Bronchial epithelial cell (primary cell): ENCODE data around the gene SUPT6H. TPM values are rescaled to one million over a fixed set of nuclear protein-coding genes. Genes with fewer than 3 reads are reported as not detected.

Experiments
- DNase-seq: peaks from one replicate; pipeline ENCODE4 v3.0.0-alpha.2; 2010; ENCODE audit warnings: low read depth
- FAIRE-seq: peaks from 2 replicates; lab custom pipeline; 2011; peaks lifted over from hg19 to GRCh38; lab: Jason Lieb, UNC
- H3K27me3 ChIP-seq: 2 replicates; pipeline ENCODE4 v1.5.1; 2011; ENCODE audit warnings: low read length; ENCODE audit not compliant: control insufficient read depth, insufficient read depth
- H3K36me3 ChIP-seq: 2 replicates; pipeline ENCODE4 v1.5.1; 2011; ENCODE audit warnings: low read length; ENCODE audit not compliant: control insufficient read depth, insufficient read depth
- H3K4me3 ChIP-seq: 2 replicates; pipeline ENCODE4 v1.5.1; 2011; ENCODE audit warnings: mild to moderate bottlenecking, low read depth, low read length, control low read depth
- total RNA-seq: library from RNA; depleted of rRNA; stranded (reverse); fragments of >200 nt; gene quantifications from 2 replicates; pipeline ENCODE4 v1.2.1, GENCODE V29; 2014
- TF ChIP-seq, protein P1 (sequence below): IDR thresholded peaks from 2 replicates; pipeline ENCODE4 v1.5.1; 2011; ENCODE audit warnings: mild to moderate bottlenecking, moderate library complexity, low read length, control low read depth, inconsistent platforms; ENCODE audit not compliant: insufficient read depth, severe bottlenecking

Gene SUPT6H
- total RNA-seq, 1 donor from 2014 or later, result 23.2 TPM

- Histone ChIP-seq H3K36me3 (peaks cover 50% of the 10 kb centered on the region), H3K27me3 (no peaks in the 10 kb centered on the region), H3K4me3 (no peak overlapping the region)
- TF ChIP-seq, protein P1, sequence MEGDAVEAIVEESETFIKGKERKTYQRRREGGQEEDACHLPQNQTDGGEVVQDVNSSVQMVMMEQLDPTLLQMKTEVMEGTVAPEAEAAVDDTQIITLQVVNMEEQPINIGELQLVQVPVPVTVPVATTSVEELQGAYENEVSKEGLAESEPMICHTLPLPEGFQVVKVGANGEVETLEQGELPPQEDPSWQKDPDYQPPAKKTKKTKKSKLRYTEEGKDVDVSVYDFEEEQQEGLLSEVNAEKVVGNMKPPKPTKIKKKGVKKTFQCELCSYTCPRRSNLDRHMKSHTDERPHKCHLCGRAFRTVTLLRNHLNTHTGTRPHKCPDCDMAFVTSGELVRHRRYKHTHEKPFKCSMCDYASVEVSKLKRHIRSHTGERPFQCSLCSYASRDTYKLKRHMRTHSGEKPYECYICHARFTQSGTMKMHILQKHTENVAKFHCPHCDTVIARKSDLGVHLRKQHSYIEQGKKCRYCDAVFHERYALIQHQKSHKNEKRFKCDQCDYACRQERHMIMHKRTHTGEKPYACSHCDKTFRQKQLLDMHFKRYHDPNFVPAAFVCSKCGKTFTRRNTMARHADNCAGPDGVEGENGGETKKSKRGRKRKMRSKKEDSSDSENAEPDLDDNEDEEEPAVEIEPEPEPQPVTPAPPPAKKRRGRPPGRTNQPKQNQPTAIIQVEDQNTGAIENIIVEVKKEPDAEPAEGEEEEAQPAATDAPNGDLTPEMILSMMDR, result no peak
- DNase-seq, result no peak
- FAIRE-seq, result no peak
Observed at GRCh38 chr17:28685366-28685765, 23.4 kb downstream of the SUPT6H start.

- DNase-seq (no peak), FAIRE-seq (no peak)
- H3K4me3 ChIP-seq, result no peak overlapping the region
- H3K27me3 ChIP-seq, result no peaks in the 10 kb centered on the region
- peaks cover 52% of the 10 kb centered on the region for H3K36me3 ChIP-seq
- TF ChIP-seq, protein P1, result no peak
Observed at GRCh38 chr17:28686296-28686695, 24.3 kb downstream of the SUPT6H start.

GRCh38 chr17:28688481-28688880 lies 26.5 kb downstream of the SUPT6H start:
- H3K36me3 ChIP-seq, result peaks cover 34% of the 10 kb centered on the region
- no peaks in the 10 kb centered on the region for H3K27me3 ChIP-seq
- DNase-seq (no peak), FAIRE-seq (no peak)
- no peak overlapping the region for H3K4me3 ChIP-seq
- TF ChIP-seq, protein P1, result no peak

- Histone ChIP-seq H3K27me3 (no peaks in the 10 kb centered on the region), H3K4me3 (no peak overlapping the region), H3K36me3 (peaks cover 34% of the 10 kb centered on the region)
- DNase-seq (no peak), FAIRE-seq (no peak)
- TF ChIP-seq, protein P1, result no peak
Observed at GRCh38 chr17:28689011-28689410, 27.0 kb downstream of the SUPT6H start.

DNA sequence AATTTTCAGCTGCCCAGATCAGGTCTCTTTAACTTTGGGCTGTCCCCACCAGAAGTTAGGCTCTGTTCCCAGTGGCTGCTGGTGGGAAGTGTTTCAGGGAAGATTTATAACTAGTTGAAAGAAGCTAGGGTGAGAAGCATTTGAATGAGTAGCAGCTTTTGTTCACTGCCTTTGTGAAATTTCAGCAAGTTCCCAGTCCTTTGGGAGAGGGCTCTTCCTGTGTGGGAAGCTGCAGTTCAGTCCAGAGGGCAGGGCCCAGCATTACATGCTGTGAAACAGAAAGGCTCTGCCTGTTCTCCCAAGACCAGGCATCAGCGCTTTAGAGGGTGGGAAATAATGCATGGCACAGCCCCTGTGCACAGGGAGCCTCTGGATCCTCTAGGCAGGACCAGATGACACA lies 31.9 kb downstream of the SUPT6H start:
- TF ChIP-seq, protein P1, result no peak
- H3K27me3 ChIP-seq, result no peaks in the 10 kb centered on the region
- H3K36me3 ChIP-seq, result peaks cover 41% of the 10 kb centered on the region
- no peak for DNase-seq
- no peak for FAIRE-seq
- no peak overlapping the region for H3K4me3 ChIP-seq

GRCh38 chr17:28698253-28698941 lies 36.4 kb downstream of the SUPT6H start:
- peaks cover 54% of the 10 kb centered on the region for H3K36me3 ChIP-seq
- TF ChIP-seq, protein P1, result no peak
- H3K4me3 ChIP-seq, result no peak overlapping the region
- DNase-seq (no peak), FAIRE-seq (no peak)
- no peaks in the 10 kb centered on the region for H3K27me3 ChIP-seq
